IMR-90 (cell line): ENCODE data around the gene APMAP. TPM values are rescaled to one million over a fixed set of nuclear protein-coding genes. Genes with fewer than 3 reads are reported as not detected.

Experiments
- ATAC-seq: fragments of 200-7000 bp; cut with Tn5 transposase; 2 replicates; pipeline ENCODE4 v1.9.1; 2020; ENCODE audit warnings: low read depth, mild to moderate bottlenecking, moderate library complexity
- BruUV-seq: library from RNA; stranded (reverse); fragments of 400-500 nt; replicated peaks from 2 replicates; lab custom pipeline; 2021; lab: Mats Ljungman, UMichigan
- CTCF ChIA-PET: fragments of 300-600 bp; formaldehyde crosslinking; extraction: SDS; loops from one replicate; lab custom pipeline; 2021; ENCODE audit warnings: antibody characterized with exemption; lab: Yijun Ruan, JAX
- POLR2A ChIA-PET: fragments of 300-600 bp; sonication (Branson Sonifier 250); formaldehyde crosslinking; loops from one replicate; lab custom pipeline; 2022; ENCODE audit warnings: antibody characterized with exemption; ENCODE audit not compliant: unreplicated experiment; lab: Charles Lee
- DNase-seq: peaks from one replicate; pipeline ENCODE4 v3.0.0; 2013
- H2AFZ ChIP-seq: replicated peaks from 2 replicates; pipeline ENCODE3; 2013; ENCODE audit warnings: low read length, mild to moderate bottlenecking; ENCODE audit not compliant: poor library complexity
- H2AK5ac ChIP-seq: 2 replicates; pipeline ENCODE4 v1.6.1; 2013; ENCODE audit warnings: low read depth, low read length, inconsistent platforms
- H2AK9ac ChIP-seq: replicated peaks from 2 replicates; pipeline ENCODE3; 2013; ENCODE audit warnings: mild to moderate bottlenecking, low read depth, low read length, moderate library complexity; ENCODE audit not compliant: poor library complexity
- H2BK120ac ChIP-seq: 2 replicates; pipeline ENCODE4 v1.6.1; 2013; ENCODE audit warnings: low read depth, low read length, inconsistent platforms
- H2BK15ac ChIP-seq: 3 replicates; pipeline ENCODE4 v1.6.1; 2013; ENCODE audit warnings: low read depth, low read length, inconsistent platforms
- H2BK20ac ChIP-seq: 2 replicates; pipeline ENCODE4 v1.6.1; 2013; ENCODE audit warnings: low read depth, mild to moderate bottlenecking, inconsistent platforms, low read length, moderate library complexity
- H2BK5ac ChIP-seq: 2 replicates; pipeline ENCODE4 v1.6.1; 2013; ENCODE audit warnings: mild to moderate bottlenecking, low read depth, low read length, inconsistent platforms; ENCODE audit not compliant: poor library complexity, severe bottlenecking
- H3K14ac ChIP-seq: replicated peaks from 2 replicates; pipeline ENCODE4 v1.6.1; 2013; ENCODE audit warnings: low read depth, low read length, inconsistent platforms
- H3K18ac ChIP-seq: 2 replicates; pipeline ENCODE4 v1.6.1; 2013; ENCODE audit warnings: low read depth, low read length, control low read depth
- H3K23ac ChIP-seq: 2 replicates; pipeline ENCODE4 v1.6.1; 2013; ENCODE audit warnings: low read depth, low read length, inconsistent platforms
- H3K27ac ChIP-seq: 2 replicates; pipeline ENCODE4 v1.5.1; 2013; ENCODE audit warnings: mild to moderate bottlenecking, control low read depth, low read length; ENCODE audit not compliant: insufficient read depth
- H3K27me3 ChIP-seq: 2 replicates; pipeline ENCODE4 v1.6.1; 2013; ENCODE audit warnings: low read length; ENCODE audit not compliant: control insufficient read depth, insufficient read depth
- H3K36me3 ChIP-seq: 2 replicates; pipeline ENCODE4 v1.6.1; 2013; ENCODE audit warnings: low read length, mixed read lengths; ENCODE audit not compliant: control insufficient read depth, insufficient read depth
- H3K4ac ChIP-seq: 2 replicates; pipeline ENCODE4 v1.6.1; 2013; ENCODE audit warnings: low read depth, low read length, inconsistent platforms
- H3K4me1 ChIP-seq: 2 replicates; pipeline ENCODE4 v1.6.1; 2013; ENCODE audit warnings: low read length, mixed read lengths; ENCODE audit not compliant: control insufficient read depth, insufficient read depth
- H3K4me2 ChIP-seq: 2 replicates; pipeline ENCODE4 v1.6.1; 2013; ENCODE audit warnings: low read depth, mild to moderate bottlenecking, control low read depth, low read length, moderate library complexity
- H3K4me3 ChIP-seq: 2 replicates; pipeline ENCODE4 v1.5.1; 2013; ENCODE audit warnings: low read depth, mild to moderate bottlenecking, control low read depth, low read length, moderate library complexity; ENCODE audit not compliant: insufficient read depth
- H3K56ac ChIP-seq: 2 replicates; pipeline ENCODE4 v1.6.1; 2013; ENCODE audit warnings: low read length, inconsistent platforms; ENCODE audit not compliant: insufficient read depth; ENCODE audit errors: extremely low read depth
- H3K79me1 ChIP-seq, 2 experiments: 2 replicates each; pipeline ENCODE4 v1.6.1; 2013; ENCODE audit warnings: low read length in 2 of 2, inconsistent platforms in 1 of 2, low read depth in 1 of 2
- H3K9ac ChIP-seq: 2 replicates; pipeline ENCODE4 v1.6.1; 2013; ENCODE audit warnings: low read depth, low read length, control low read depth
- H3K9me1 ChIP-seq: 2 replicates; pipeline ENCODE4 v1.6.1; 2013; ENCODE audit warnings: low read length, inconsistent platforms; ENCODE audit not compliant: insufficient read depth
- H3K9me3 ChIP-seq: 2 replicates; pipeline ENCODE4 v1.6.1; 2013; ENCODE audit warnings: low read length; ENCODE audit not compliant: control insufficient read depth, insufficient read depth
- H4K20me1 ChIP-seq: 2 replicates; pipeline ENCODE4 v1.6.1; 2013; ENCODE audit warnings: low read length, inconsistent platforms; ENCODE audit not compliant: insufficient read depth
- H4K5ac ChIP-seq: 2 replicates; pipeline ENCODE4 v1.6.1; 2013; ENCODE audit warnings: mild to moderate bottlenecking, low read depth, low read length, control low read depth
- H4K8ac ChIP-seq, 2 experiments: 2 replicates each; pipeline ENCODE4 v1.6.1; 2013; ENCODE audit warnings: low read depth in 2 of 2, low read length in 2 of 2, control low read depth in 1 of 2, inconsistent platforms in 1 of 2
- H4K91ac ChIP-seq: 2 replicates; pipeline ENCODE4 v1.6.1; 2013; ENCODE audit warnings: low read depth, low read length, inconsistent platforms; ENCODE audit not compliant: insufficient read depth
- BHLHE40 ChIP-seq: fragments of 150-350 bp; IDR thresholded peaks from 2 replicates; pipeline ENCODE4 v1.6.1; 2016; ENCODE audit warnings: mild to moderate bottlenecking, low read depth, low read length
- RAD21 ChIP-seq: IDR thresholded peaks from 2 replicates; pipeline ENCODE4 v1.6.1; 2012; ENCODE audit warnings: low read length, improper control_type of control experiment
- RCOR1 ChIP-seq: IDR thresholded peaks from 2 replicates; pipeline ENCODE4 v1.6.1; 2012; ENCODE audit warnings: mild to moderate bottlenecking, low read length, improper control_type of control experiment; ENCODE audit not compliant: insufficient replicate concordance
- WGBS, 2 experiments: methylation state at CpG; one replicate each; pipeline versions ENCODE4 v1.1.5 to v1.1.7; 2013; ENCODE audit warnings: missing lambda C conversion rate in 2 of 2; ENCODE audit not compliant: insufficient read length in 1 of 2; ENCODE audit errors: extremely low coverage in 2 of 2; 5-methylcytosine and 5-hydroxymethylcytosine counted together
- dilution Hi-C: fragments of 300-500 bp; cut with HindIII; formaldehyde crosslinking; loops from one replicate; pipeline ENCODE4 v1.14.3; 2018; ENCODE audit warnings: low sequenced_read_pairs; ENCODE audit not compliant: unreplicated experiment
- in situ Hi-C: fragments of 300-500 bp; cut with MboI; formaldehyde crosslinking; loops from 3 replicates; pipeline ENCODE4 v1.14.3; 2019; ENCODE audit warnings: low sequenced_read_pairs, inconsistent platforms, mixed read lengths
- intact Hi-C: fragments of 100-400 bp; cut with micrococcal nuclease; formaldehyde crosslinking; loops from 2 replicates; pipeline ENCODE4 v1.10.0; 2022
- polyA plus RNA-seq, 3 experiments: library from polyadenylated mRNA; depleted of rRNA; stranded (reverse); fragments of >200 nt; gene quantifications; 2 replicates each; pipeline ENCODE4 v1.2.3, GENCODE V29; 2012; ENCODE audit warnings: low replicate concordance in 1 of 3
- total RNA-seq: library from RNA; depleted of rRNA; stranded (reverse); fragments of >200 nt; gene quantifications from 2 replicates; pipeline ENCODE4 v1.2.3, GENCODE V29; 2012
- TF ChIP-seq, protein P1 (sequence below): conservative IDR thresholded peaks from 2 replicates; pipeline ENCODE4 v1.5.1; 2012; ENCODE audit warnings: mild to moderate bottlenecking, low read depth, low read length, improper control_type of control experiment
- TF ChIP-seq, protein P2 (sequence below): fragments of 150-350 bp; IDR thresholded peaks from 2 replicates; pipeline ENCODE4 v1.6.1; 2016; ENCODE audit warnings: low read depth, mild to moderate bottlenecking, low read length, moderate library complexity, borderline replicate concordance

Gene APMAP
- total and polyA plus RNA-seq, 2 of the 4 experiments (the other 2 are of a cell fraction): 67.2 to 88.8 TPM

DNA sequence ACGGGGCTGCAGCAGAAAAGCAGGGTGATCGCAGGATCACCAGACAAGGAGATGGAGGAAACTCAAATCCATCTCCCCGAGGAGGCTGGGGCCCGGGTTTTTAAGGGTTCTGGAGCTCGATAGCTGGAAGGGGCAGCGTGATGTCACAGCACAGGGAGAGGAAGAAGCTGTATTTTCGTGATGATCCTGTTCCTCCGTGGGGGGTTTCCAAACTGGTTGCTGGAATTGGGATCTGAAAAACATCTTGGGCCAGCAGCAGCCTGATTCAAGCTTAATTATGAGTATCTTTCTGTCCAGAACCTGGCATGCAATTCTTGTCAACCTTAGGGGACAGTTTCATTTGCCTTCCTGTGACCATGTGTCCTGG, 39.4 kb downstream of the APMAP start:
- Histone ChIP-seq H3K4me3 (no peak overlapping the region), H2BK120ac (no peak overlapping the region), H3K79me1 (no peaks in the 10 kb centered on the region), H3K9me1 (0 out of 2 replicates have a peak, but pooled peaks cover 4% of the 10 kb centered on the region), H3K18ac (no peak overlapping the region), H3K9ac (no peak overlapping the region), H4K91ac (no peak overlapping the region), H3K27me3 (peaks cover 2% of the 10 kb centered on the region; the same call in 1 of the 2 replicates), H3K4ac (no peak overlapping the region), H3K56ac (no peak overlapping the region), H4K5ac (no peak overlapping the region), H3K27ac (no peak overlapping the region), H3K36me3 (no peaks in the 10 kb centered on the region), H3K4me1 (no peaks in the 10 kb centered on the region), H2BK5ac (no peak overlapping the region), H4K8ac (no peak overlapping the region), H3K14ac (no peak overlapping the region), H2BK20ac (no peak overlapping the region), H3K23ac (no peak overlapping the region), H4K20me1 (no peaks in the 10 kb centered on the region; the same call in 1 of the 2 replicates), H2AFZ (no peak overlapping the region), H2AK9ac (no peak overlapping the region), H3K9me3 (no peaks in the 10 kb centered on the region), H2AK5ac (no peak overlapping the region), H3K4me2 (no peak overlapping the region), H2BK15ac (no peak overlapping the region)
- CTCF ChIA-PET: no interaction called here
- dilution Hi-C loops (no loop called here), in situ Hi-C loops (no loop called here), intact Hi-C loops (no loop called here)
- no peak for TF ChIP-seq RAD21
- TF ChIP-seq, protein P1, sequence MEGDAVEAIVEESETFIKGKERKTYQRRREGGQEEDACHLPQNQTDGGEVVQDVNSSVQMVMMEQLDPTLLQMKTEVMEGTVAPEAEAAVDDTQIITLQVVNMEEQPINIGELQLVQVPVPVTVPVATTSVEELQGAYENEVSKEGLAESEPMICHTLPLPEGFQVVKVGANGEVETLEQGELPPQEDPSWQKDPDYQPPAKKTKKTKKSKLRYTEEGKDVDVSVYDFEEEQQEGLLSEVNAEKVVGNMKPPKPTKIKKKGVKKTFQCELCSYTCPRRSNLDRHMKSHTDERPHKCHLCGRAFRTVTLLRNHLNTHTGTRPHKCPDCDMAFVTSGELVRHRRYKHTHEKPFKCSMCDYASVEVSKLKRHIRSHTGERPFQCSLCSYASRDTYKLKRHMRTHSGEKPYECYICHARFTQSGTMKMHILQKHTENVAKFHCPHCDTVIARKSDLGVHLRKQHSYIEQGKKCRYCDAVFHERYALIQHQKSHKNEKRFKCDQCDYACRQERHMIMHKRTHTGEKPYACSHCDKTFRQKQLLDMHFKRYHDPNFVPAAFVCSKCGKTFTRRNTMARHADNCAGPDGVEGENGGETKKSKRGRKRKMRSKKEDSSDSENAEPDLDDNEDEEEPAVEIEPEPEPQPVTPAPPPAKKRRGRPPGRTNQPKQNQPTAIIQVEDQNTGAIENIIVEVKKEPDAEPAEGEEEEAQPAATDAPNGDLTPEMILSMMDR: no peak
- TF ChIP-seq BHLHE40: no peak
- TF ChIP-seq RCOR1: no peak
- TF ChIP-seq, protein P2, sequence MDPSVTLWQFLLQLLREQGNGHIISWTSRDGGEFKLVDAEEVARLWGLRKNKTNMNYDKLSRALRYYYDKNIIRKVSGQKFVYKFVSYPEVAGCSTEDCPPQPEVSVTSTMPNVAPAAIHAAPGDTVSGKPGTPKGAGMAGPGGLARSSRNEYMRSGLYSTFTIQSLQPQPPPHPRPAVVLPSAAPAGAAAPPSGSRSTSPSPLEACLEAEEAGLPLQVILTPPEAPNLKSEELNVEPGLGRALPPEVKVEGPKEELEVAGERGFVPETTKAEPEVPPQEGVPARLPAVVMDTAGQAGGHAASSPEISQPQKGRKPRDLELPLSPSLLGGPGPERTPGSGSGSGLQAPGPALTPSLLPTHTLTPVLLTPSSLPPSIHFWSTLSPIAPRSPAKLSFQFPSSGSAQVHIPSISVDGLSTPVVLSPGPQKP: no peak
- no peak; the same call in 1 of the 2 replicates for ATAC-seq
- POLR2A ChIA-PET: no interaction called here
- DNase-seq: no peak
- 87% methylated on average over 6 of the region's 8 CpGs; no CpG with 5 or more reads in 1 of the 2 experiments for WGBS, 2 experiments
- BruUV-seq: no TSS peak
